ENCODE results near the gene RIC3.

Gene RIC3

DNA sequence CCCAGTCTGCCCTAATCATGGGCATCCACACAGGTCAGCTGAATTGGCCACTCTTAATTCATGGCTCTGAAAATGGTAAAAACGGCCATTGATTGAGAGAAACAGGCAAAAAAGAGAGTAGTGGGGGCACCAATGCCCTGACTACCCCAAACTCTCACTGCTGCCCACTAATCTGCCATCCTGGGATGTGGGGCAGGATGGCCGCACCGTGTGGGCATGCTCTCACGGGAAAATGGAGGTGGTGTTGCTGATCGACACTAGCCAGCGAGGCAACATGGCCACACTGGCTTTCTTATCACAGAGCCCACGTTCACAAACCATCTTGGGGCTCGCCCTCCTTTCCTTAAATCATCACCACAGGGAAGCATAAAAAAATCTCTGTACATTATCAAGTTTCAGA is 99.1 kb downstream of the RIC3 start:
- DNase-seq: no peak
- in situ Hi-C loops (cut with HindIII; ENCODE audit: low pct_ligation_motif_present, low sequenced_read_pairs): no loop called here
- Histone ChIP-seq H3K27me3 (replicated peaks) (peaks cover 11% of the 10 kb centered on the region), H3K36me3 (replicated peaks) (no peaks in the 10 kb centered on the region), H3K4me3 (ENCODE audit: low read depth, low read length) (no peak overlapping the region), H3K27ac (no peak overlapping the region)
- TF ChIP-seq CTCF (IDR thresholded peaks at IDR 0.05; ENCODE audit: low read depth, low read length, missing control alignments): no peak

GRCh38 chr11:8068605-8069221 is 100.1 kb downstream of the RIC3 start:
- Histone ChIP-seq H3K27ac (no peak overlapping the region), H3K36me3 (replicated peaks) (no peaks in the 10 kb centered on the region), H3K4me3 (ENCODE audit: low read depth, low read length) (peak overlapping the region; percentile 12), H3K27me3 (replicated peaks) (peaks cover 11% of the 10 kb centered on the region)
- peak; percentile 69 for DNase-seq
- in situ Hi-C loops (cut with HindIII; ENCODE audit: low pct_ligation_motif_present, low sequenced_read_pairs): no loop called here
- TF ChIP-seq CTCF (IDR thresholded peaks at IDR 0.05; ENCODE audit: low read depth, low read length, missing control alignments): no peak

DNA sequence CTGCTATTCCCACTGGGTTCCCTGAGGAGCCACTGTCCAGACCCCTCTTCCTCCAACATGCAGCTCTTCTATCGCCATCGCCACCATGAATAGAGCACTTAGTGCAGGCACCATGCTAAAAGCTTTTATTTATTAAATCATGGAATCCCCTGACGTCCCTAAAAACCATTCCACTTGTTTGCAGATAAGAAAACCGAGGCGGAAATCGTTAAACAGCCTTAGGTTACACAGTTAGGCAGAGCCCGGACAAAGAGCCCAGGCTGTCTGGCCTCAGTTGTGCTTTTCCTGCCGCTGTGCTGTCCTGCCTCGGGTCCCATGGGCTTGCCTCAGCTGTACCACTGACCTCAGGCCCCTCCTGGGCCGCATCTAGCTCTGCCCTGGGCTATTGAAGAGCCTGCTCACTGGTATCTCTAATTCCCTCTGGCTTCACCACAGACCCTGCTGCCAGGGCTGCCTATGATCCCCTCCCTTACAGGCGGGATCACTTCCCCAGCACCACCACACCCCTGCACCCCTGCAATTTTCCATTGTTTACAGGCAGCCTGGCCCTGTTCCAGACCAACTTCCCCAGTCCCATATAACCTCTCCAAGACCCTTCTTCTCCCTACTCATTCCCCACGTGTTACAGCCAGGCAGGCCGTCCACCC is 100.8 kb downstream of the RIC3 start:
- no peak for DNase-seq
- peaks cover 10% of the 10 kb centered on the region for H3K27me3 ChIP-seq (replicated peaks)
- in situ Hi-C loops (cut with HindIII; ENCODE audit: low pct_ligation_motif_present, low sequenced_read_pairs): no loop called here
- H3K27ac ChIP-seq: no peak overlapping the region
- H3K4me3 ChIP-seq (ENCODE audit: low read depth, low read length): no peak overlapping the region
- no peaks in the 10 kb centered on the region for H3K36me3 ChIP-seq (replicated peaks)
- no peak for TF ChIP-seq CTCF (IDR thresholded peaks at IDR 0.05; ENCODE audit: low read depth, low read length, missing control alignments)

GRCh38 chr11:8067567-8067928 is 101.3 kb downstream of the RIC3 start:
- H3K27ac ChIP-seq: no peak overlapping the region
- in situ Hi-C loops (cut with HindIII; ENCODE audit: low pct_ligation_motif_present, low sequenced_read_pairs): no loop called here
- no peak for DNase-seq
- no peak for TF ChIP-seq CTCF (IDR thresholded peaks at IDR 0.05; ENCODE audit: low read depth, low read length, missing control alignments)
- peaks cover 5% of the 10 kb centered on the region for H3K27me3 ChIP-seq (replicated peaks)
- H3K4me3 ChIP-seq (ENCODE audit: low read depth, low read length): no peak overlapping the region
- H3K36me3 ChIP-seq (replicated peaks): no peaks in the 10 kb centered on the region

- Histone ChIP-seq H3K4me3 (ENCODE audit: low read depth, low read length) (no peak overlapping the region), H3K27me3 (replicated peaks) (peaks cover 3% of the 10 kb centered on the region), H3K27ac (no peak overlapping the region), H3K36me3 (replicated peaks) (no peaks in the 10 kb centered on the region)
- in situ Hi-C loops (cut with HindIII; ENCODE audit: low pct_ligation_motif_present, low sequenced_read_pairs): no loop called here
- DNase-seq: no peak
- TF ChIP-seq CTCF (IDR thresholded peaks at IDR 0.05; ENCODE audit: low read depth, low read length, missing control alignments): no peak
Measured at GRCh38 chr11:8066911-8067455, 101.8 kb downstream of the RIC3 start.
